SW480 (cell line): ENCODE data around the gene MTCH1.
"Not testable (repeated sequence)": the region's sequence is repeated elsewhere in the genome, so short reads cannot be mapped to it uniquely, and the experiment has no call there.

Experiments
- DNase-seq: peaks from one replicate; pipeline ENCODE4 v3.0.0-alpha.2; 2016; ENCODE audit warnings: low spot score

Gene MTCH1

GRCh38 chr6:36997811-36998722, 12.1 kb upstream of the MTCH1 start:
- no peak for DNase-seq

DNA sequence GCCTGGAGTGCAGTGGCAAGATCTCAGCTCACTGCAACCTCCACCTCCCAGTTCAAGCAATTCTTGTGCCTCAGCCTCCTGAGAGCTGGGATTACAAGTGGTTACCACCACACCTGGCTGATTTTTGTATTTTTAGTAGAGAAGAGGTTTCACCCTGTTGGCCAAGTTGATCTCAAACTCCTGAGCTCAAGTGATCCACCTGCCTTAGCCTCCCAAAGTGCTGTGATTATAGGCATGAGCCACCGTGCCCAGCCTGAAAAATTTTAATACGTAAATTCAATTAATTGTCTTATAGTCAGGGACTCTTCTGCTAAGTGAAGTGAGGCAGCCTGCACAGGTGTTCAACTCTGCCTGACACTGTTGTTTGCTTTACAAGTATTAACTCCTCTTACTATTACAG, 4.4 kb upstream of the MTCH1 start:
- DNase-seq, result not testable (repeated sequence)

DNA sequence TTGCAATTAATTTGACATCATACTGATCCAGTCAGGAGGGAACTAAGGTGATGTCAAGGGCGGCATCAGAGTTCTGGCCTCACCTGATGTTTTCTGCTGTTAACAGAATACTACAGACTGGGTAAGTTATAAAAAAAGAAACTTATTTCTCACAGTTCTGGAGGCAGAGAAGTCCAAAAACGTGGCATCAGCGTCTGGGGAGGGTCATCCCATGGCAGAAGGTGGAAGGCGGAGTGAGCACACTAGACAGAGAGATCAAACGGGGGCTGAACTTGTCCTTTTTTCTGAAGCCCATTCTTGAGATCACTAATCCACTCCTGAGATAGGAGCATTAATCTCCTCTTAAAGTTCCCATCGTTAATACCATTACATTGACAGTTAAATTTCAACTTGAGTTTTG, 3.3 kb upstream of the MTCH1 start:
- no peak for DNase-seq

- DNase-seq, result peak; percentile 11
These were observed 680 bp upstream of the MTCH1 start for GRCh38 chr6:36986704-36987047.

DNA sequence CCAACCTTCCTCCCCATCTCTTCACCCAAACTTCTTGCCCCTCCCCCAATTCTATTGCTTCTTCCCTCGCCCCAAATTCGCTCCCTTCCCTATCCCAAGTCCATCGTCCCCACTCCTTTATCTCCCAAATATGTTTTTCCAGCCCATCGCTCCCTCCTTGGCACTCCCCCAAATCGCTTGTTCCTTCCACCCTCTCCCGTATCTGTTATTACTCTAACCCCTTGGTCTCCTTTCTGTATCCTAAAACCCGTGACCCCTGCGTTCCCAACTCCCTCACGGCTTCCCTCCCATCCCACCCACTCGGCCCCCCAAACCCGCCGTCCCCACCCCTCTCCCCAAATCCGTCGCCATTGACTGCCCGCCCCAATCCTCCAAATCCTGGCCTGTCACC, 584 bp downstream of the MTCH1 start:
- no peak for DNase-seq

DNA sequence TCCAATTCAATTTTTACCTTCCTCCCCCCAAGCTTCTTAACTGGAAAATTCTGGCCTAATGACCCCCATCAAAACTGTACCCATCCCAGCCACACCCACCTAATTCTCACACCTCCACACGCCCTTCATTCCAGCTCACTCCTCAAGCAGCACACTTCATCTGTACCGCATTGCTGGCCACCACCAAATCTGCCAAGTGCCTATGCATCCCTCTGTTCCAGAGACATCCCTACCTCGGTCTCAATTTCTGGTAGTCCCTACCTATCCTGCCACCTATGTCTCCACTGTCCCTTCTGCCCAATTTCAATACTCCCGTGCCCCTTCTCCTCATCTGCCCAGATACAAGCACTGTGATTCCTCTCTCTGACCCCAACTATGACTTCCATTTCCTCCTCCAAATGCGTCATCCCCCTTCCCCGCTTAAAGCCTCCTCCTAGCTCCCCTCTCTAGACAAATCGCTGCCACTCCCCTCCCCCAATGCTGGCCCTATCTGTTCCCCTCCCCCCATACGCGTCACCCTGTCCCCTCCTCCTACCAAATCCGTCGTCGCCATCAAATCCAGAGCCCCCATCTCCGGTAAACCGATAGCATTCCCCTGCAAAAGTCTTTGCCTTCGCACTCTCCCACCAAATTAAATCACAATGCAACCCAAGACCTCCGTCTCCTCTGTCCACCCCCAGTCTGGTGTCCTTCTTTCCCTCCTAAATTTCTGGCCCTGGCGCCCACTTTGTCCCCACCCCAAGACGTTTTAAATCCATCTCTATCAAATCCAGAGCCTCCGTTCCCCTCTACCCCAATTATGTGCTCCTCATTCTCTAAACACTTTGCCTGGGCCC, 1.2 kb downstream of the MTCH1 start:
- peak; percentile 33 for DNase-seq

DNA sequence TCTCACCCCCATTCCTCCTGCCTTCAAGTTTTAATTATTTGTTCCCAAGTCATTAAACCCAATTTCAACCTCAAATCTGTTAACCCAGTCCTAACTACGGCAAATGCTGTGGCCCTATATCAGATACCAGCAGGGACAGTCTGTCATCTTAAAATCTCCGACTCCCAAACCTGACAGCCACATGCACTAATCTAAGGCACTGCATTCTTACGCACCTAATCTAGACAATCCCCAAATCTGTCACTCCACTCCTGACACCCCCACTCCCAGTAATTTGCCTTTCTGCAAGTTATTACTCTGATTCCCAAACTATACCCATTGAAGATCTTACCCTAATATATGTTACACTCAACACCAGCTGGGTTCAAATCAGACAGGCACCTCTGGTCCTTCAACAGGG, 2.5 kb downstream of the MTCH1 start:
- no peak for DNase-seq

DNA sequence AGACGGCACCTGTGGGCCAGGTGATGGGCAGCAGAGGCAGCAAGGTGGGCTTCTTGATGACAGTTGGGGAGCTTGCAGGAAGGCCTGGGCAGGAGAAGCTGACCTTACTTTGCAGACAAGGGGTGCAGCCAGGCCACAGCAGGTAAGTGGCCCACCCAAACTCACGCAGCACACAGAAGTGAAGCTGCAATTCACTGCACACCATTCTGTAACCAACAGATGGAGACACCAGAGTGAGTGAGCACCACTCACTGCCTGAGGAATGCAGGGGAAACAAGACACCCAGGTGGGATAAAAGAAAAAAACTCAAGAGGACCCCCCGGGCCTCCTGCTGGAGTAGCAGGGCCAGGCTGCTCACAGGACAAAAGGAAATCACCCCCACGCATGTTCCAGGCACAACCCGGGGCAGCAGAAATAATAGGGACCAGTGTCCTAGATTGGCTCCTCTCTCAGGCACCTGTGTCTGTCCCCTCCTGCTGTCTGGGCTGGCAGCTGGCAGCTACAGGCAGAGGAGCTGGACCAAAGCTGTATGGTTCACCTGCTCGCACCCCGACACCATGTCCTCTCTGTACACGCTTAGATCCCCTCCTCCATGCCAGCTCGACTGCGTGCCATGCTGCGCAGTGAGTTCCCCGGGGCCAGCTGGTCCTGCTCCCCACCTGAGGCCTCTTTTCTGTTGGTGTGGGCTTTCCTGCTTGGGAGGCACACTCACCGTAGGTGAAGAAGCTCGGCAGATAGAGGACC, 4.9 kb downstream of the MTCH1 start:
- no peak for DNase-seq

DNA sequence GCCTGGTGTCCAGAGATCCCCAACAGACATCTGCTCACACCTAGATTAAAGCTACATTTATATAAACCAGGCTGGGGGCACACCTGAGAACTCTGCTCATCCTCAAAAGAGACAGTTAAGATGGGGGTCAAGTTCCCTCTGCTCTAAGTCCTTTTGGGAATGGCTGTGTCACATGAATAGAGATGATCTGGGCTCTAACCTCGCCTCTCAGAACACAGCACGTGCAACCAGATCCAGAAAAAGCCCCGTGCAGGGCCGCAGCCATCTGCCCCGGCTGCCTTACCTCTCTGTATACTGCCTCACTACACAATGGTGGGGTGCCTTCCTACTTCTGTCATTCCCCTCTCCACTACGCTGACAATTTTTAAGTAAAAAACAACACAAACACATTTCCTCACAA, 5.9 kb downstream of the MTCH1 start:
- DNase-seq, result no peak

GRCh38 chr6:36979347-36979742, 6.7 kb downstream of the MTCH1 start:
- DNase-seq, result no peak

- DNase-seq, result no peak
These were observed 7.3 kb downstream of the MTCH1 start for GRCh38 chr6:36978421-36979346.

GRCh38 chr6:36977470-36977941, 8.5 kb downstream of the MTCH1 start:
- DNase-seq, result no peak

DNA sequence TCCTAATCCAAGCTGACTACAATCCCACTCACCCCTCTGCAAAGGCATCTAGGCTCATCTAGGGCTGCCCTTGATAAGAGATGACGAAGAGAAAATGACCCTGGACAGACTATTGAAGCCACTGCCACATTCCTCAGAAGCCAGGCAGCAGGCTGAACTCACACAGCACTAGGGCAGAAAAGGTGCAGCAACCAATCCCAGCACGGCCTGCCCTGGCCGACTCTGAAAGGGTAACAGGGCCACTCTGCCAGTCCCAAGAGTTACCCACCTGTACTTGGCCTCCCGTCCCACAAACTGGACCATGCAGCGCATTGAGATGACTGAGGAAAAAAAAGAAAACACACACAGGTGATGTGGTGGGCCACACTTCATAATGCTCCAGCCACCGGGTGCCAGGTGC, 9.1 kb downstream of the MTCH1 start:
- DNase-seq, result no peak

DNA sequence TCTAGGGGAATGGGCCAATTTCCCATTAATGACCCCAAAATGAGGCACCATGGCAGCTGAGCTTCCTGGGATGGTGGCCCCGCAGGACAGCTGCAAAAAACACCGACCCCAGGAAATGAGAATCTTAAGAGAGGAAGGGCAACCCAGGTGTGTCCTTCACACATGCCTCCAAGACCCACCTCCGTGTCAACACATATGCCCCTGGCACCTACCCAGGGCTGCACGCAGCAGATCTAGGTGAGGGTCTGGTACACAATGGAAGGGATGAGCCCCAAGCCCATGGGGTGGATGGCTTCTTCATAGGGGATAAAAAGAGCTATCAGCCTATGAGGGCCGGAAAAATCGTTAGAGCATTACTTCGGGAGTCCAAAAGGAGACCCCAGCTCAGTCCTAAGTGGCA, 9.5 kb downstream of the MTCH1 start:
- no peak for DNase-seq

DNA sequence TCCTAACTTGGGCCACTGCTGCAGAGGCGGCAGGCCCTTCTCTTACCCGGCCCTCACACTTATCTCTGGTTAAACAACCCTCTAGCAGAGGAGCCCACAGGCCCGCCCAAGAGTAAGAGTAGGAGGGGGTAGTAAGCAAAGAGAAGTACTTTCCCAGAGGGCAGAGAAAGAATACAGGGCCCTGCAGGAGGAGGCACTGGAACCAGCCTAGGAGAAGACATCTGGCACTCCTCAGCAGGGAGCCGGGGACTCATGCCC, 10.1 kb downstream of the MTCH1 start:
- no peak for DNase-seq

DNA sequence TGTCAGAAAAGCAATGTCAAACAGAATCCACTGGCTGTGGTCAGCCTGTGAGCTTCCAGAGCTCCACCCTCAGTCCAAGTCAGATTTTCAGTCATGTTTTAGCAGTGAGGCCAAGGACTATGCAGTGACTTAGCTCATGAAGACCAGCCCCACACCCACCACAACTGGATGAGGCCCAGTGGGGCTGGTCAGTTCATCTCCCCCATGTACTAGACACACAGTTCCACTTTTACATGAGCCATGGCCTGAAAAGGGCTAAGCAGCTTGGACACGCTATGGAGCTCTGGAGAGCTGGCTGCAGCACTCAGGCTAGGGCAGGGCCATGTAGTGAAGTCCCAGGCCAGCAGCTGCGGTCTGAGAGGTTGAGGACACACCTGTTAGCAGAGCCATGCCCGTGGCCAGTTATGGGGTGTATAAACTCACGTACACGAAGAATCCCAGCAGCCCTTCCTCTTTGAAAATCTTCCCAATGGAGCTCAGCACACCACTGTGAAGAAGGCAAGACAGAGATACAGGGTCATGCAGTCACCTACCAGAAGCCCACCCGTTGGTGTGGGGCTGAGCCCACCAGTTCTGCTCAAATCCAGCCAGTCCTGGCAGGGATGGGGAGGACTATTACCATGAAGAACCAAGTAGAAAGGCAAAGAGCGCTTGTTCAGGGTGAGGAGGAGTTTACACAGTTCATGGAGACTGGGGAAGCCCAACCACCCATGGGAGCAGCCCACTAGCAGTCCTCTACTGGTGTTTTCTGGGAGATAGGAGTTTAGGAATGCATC, 10.6 kb downstream of the MTCH1 start:
- no peak for DNase-seq

GRCh38 chr6:36973647-36974046, 12.3 kb downstream of the MTCH1 start:
- no peak for DNase-seq

DNA sequence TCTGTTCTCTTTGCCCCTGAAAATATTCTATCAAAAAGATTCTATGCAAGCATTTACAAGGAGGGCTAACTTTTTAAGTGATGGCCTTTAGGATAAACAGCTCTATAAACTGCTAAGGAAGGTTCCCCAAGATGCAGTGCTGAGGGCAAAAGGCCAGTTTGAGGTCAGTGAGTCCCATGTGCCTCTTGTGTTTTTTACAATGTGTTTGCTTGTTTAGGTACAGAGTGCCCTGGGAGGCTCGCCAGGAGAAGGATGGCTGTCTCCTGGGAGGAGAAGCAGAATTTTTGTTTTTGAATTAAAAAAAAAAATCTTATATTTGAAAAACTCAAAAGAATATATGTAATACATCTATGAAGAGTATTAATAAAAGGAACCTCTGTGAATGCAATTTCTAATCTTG, 12.8 kb downstream of the MTCH1 start:
- no peak for DNase-seq

DNA sequence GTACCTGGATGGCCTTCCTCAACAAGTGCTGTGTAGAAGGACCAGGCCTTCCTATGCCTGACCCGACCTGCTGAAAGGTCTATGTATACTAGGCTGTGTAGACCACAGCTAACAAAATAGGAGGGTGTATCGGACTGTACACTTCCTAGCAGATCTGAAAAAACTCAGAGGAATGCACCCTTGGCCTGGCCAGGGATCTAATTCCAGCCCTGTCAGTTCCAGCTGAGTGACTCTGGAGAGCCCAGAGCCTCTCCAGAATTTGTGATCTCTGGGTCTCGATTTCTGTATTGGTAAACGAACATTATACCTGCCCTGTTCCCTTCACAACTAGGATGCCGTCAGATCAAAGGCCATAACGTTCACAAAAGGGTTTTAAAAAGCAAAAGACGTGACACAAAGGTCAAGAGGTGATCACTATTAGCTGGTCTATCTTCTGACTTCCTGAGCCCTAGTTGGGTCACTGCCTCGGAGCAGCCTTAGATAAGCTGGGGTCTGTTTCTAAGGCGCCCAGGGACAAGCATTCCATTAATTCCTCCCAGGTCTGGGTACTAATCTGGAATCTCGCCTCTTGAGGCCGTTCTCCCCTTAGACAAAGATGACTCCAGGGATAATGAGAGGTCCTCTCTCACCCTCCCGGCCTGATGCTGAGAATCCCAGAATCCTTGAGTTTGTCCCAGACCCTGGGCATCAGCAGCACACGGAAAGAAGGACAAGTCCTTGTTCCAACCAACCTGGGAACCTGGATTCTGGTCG, 13.9 kb downstream of the MTCH1 start:
- no peak for DNase-seq
